ENCODE results near the gene TMEM174. TPM values are rescaled to one million over a fixed set of nuclear protein-coding genes. Genes with fewer than 3 reads are reported as not detected.

Gene TMEM174
- not detected for total RNA-seq
- long read RNA-seq, result 0 reads

GRCh38 chr5:73172951-73173350 lies at the start of gene TMEM174:
Gene TMEM174 (plus strand): TSS chr5:73173193. CDS start chr5:73173244, 51 bp downstream.
- Histone ChIP-seq H3K4me3 (no peak within 1 kb of the TSS), H3K4me1 (no peaks in the 10 kb centered on the region), H3K9me3 (no peaks in the 10 kb centered on the region), H3K27ac (no peak within 1 kb of the TSS), H3K36me3 (no peaks in the 10 kb centered on the region), H3K27me3 (ENCODE audit: low read depth) (peaks cover 8% of the 10 kb centered on the region)
- no peak for DNase-seq
- intact Hi-C loops (cut with DNase I), result no loop called here
- no peak for TF ChIP-seq CTCF (IDR thresholded peaks at IDR 0.05)
- ATAC-seq, result no peak

GRCh38 chr5:73125289-73125688 lies 47.7 kb upstream of the TMEM174 start:
- TF ChIP-seq CTCF (IDR thresholded peaks at IDR 0.05), result no peak
- Histone ChIP-seq H3K4me3 (no peak overlapping the region), H3K4me1 (peaks cover 4% of the 10 kb centered on the region), H3K27ac (no peak overlapping the region), H3K36me3 (no peaks in the 10 kb centered on the region), H3K27me3 (ENCODE audit: low read depth) (peaks cover 14% of the 10 kb centered on the region), H3K9me3 (no peaks in the 10 kb centered on the region)
- ATAC-seq (no peak), DNase-seq (no peak)
- intact Hi-C loops (cut with DNase I), result no loop called here

- no peaks in the 10 kb centered on the region for H3K9me3 ChIP-seq
These were observed 46.6 kb upstream of the TMEM174 start for GRCh38 chr5:73126381-73126780.

GRCh38 chr5:73126957-73127356 lies 46.0 kb upstream of the TMEM174 start:
- Histone ChIP-seq H3K27ac (no peak overlapping the region), H3K4me3 (no peak overlapping the region), H3K4me1 (peaks cover 4% of the 10 kb centered on the region), H3K27me3 (ENCODE audit: low read depth) (peaks cover 13% of the 10 kb centered on the region), H3K9me3 (no peaks in the 10 kb centered on the region), H3K36me3 (no peaks in the 10 kb centered on the region)
- DNase-seq, result no peak
- no peak for TF ChIP-seq CTCF (IDR thresholded peaks at IDR 0.05)
- intact Hi-C loops (cut with DNase I), result no loop called here
- no peak for ATAC-seq

More at GRCh38 chr5:73126381-73126780, 46.6 kb upstream of the TMEM174 start:
- Histone ChIP-seq H3K27me3 (ENCODE audit: low read depth) (peaks cover 14% of the 10 kb centered on the region), H3K4me3 (no peak overlapping the region), H3K4me1 (peaks cover 4% of the 10 kb centered on the region), H3K36me3 (no peaks in the 10 kb centered on the region), H3K27ac (no peak overlapping the region)
- intact Hi-C loops (cut with DNase I), result no loop called here
- TF ChIP-seq CTCF (IDR thresholded peaks at IDR 0.05), result no peak
- DNase-seq (no peak), ATAC-seq (no peak)

GRCh38 chr5:73129143-73129542 lies 43.9 kb upstream of the TMEM174 start:
- H3K9me3 ChIP-seq, result no peaks in the 10 kb centered on the region
- H3K27me3 ChIP-seq (ENCODE audit: low read depth), result peaks cover under 1% of the 10 kb centered on the region
- H3K4me1 ChIP-seq, result no peaks in the 10 kb centered on the region
- no peak overlapping the region for H3K27ac ChIP-seq
- intact Hi-C loops (cut with DNase I), result no loop called here
- TF ChIP-seq CTCF (IDR thresholded peaks at IDR 0.05), result no peak
- ATAC-seq (no peak), DNase-seq (no peak)
- H3K36me3 ChIP-seq, result no peaks in the 10 kb centered on the region
- no peak overlapping the region for H3K4me3 ChIP-seq

GRCh38 chr5:73130811-73131210 lies 42.2 kb upstream of the TMEM174 start:
- TF ChIP-seq CTCF (IDR thresholded peaks at IDR 0.05), result no peak

More at GRCh38 chr5:73130811-73131210, 42.2 kb upstream of the TMEM174 start:
- DNase-seq (no peak), ATAC-seq (no peak)
- H3K36me3 ChIP-seq, result no peaks in the 10 kb centered on the region
- no peak overlapping the region for H3K4me3 ChIP-seq
- intact Hi-C loops (cut with DNase I), result no loop called here
- H3K4me1 ChIP-seq, result no peaks in the 10 kb centered on the region
- H3K9me3 ChIP-seq, result no peaks in the 10 kb centered on the region
- H3K27ac ChIP-seq, result no peak overlapping the region
- peaks cover under 1% of the 10 kb centered on the region for H3K27me3 ChIP-seq (ENCODE audit: low read depth)
